ENCODE measurements around the gene SEMA4C. TPM values are rescaled to one million over a fixed set of nuclear protein-coding genes. Genes with fewer than 3 reads are reported as not detected.

Gene SEMA4C
- polyA plus RNA-seq, 1 of the 3 experiments (the other 2 are of a cell fraction) = 34.8 TPM

GRCh38 chr2:96884299-96885094 lies 14.6 kb upstream of the SEMA4C start:
- Histone ChIP-seq H3K9me2 (no peaks in the 10 kb centered on the region), H3K4me2 (no peak overlapping the region), H3K9ac (no peak overlapping the region), H3K79me2 (ENCODE audit: insufficient read depth) (no peaks in the 10 kb centered on the region), H2AFZ (ENCODE audit: low read depth) (no peak overlapping the region), H3K36me3 (replicated peaks in 1 of 2; ENCODE audit: control insufficient read depth in 1 of 2, insufficient read depth in 2 of 2, low read length in 1 of 2) (no peaks in the 10 kb centered on the region), H3K4me1 (ENCODE audit: control insufficient read depth in 1 of 2, insufficient read depth in 2 of 2, low read depth in 1 of 2, low read length in 1 of 2) (peaks cover 0 to 12% of the 10 kb centered on the region in 2 experiments; a peak in 2 of 4 replicates), H3K27ac (ENCODE audit: low read depth in 2 of 2, low read length in 1 of 2) (no peak overlapping the region), H3K27me3 (ENCODE audit: insufficient read depth) (no peaks in the 10 kb centered on the region), H3K4me3 (ENCODE audit: low read depth in 2 of 2, low read length in 1 of 2) (no peak overlapping the region), H3K9me3 (no peaks in the 10 kb centered on the region), H4K20me1 (ENCODE audit: insufficient read depth) (no peaks in the 10 kb centered on the region), H3F3A (replicated peaks; ENCODE audit: insufficient read depth) (no peaks in the 10 kb centered on the region)
- TF ChIP-seq RFX5 (IDR thresholded peaks at IDR 0.05; ENCODE audit: low read length) (no peak), YY1 (IDR thresholded peaks at IDR 0.05; ENCODE audit: low read depth) (no peak), EZH2phosphoT487 (IDR thresholded peaks at IDR 0.05; ENCODE audit: borderline replicate concordance, low read depth) (no peak), IRF3 (IDR thresholded peaks at IDR 0.05; ENCODE audit: low read depth, low read length) (no peak), FOXJ3 (CRISPR knock-in tag; IDR thresholded peaks at IDR 0.05) (no peak), SMC3 (IDR thresholded peaks at IDR 0.05; ENCODE audit: low read depth, low read length) (no peak), GATA2 (CRISPR knock-in tag; IDR thresholded peaks at IDR 0.05) (no peak), CHD2 (IDR thresholded peaks at IDR 0.05; ENCODE audit: low read length, partially characterized antibody) (no peak), NRF1 (IDR thresholded peaks at IDR 0.05; ENCODE audit: low read depth, low read length) (no peak), MEF2A (IDR thresholded peaks at IDR 0.05; ENCODE audit: borderline replicate concordance, low read depth) (no peak), MAX (IDR thresholded peaks at IDR 0.05; ENCODE audit: low read depth) (no peak), PBX3 (IDR thresholded peaks at IDR 0.05) (no peak), TAF1 (IDR thresholded peaks at IDR 0.05; ENCODE audit: borderline replicate concordance, low read depth, low read length) (no peak), MXI1 (IDR thresholded peaks at IDR 0.05; ENCODE audit: low read depth, low read length) (no peak), TEAD4 (IDR thresholded peaks at IDR 0.05; ENCODE audit: borderline replicate concordance, insufficient read depth) (no peak), RXRA (IDR thresholded peaks at IDR 0.05; ENCODE audit: borderline replicate concordance, low read depth) (no peak), JUND (IDR thresholded peaks at IDR 0.05) (no peak)
- 78% methylated on average over 14 of the region's 19 CpGs for WGBS (ENCODE audit: low lambda C conversion rate)
- POLR2A ChIA-PET = no interaction called here
- CTCF ChIA-PET = interaction anchor here (1.2 to 3.0 kb wide), 5 partner anchors 9 to 77 kb away, joined by 3 to 8 read pairs (median 5); partner anchors contain the start of gene ANKRD39
- no peak for DNase-seq

Data from SK-N-SH (cell line).